OCI-LY1 (cell line): ENCODE measurements around the gene CTTNBP2.

Experiments
- EZH2 ChIP-seq: fragments of 200-600 bp; sonication (generic), shearing (Covaris generic); IDR thresholded peaks from 2 replicates; pipeline ENCODE4 v1.8.0; 2017; ENCODE audit warnings: borderline replicate concordance, mixed run types, mild to moderate bottlenecking, antibody characterized with exemption, low read length, moderate library complexity, mixed read lengths
- TF ChIP-seq, protein P1 (sequence below): fragments of 200-600 bp; sonication (generic), shearing (Covaris generic); IDR thresholded peaks from 2 replicates; pipeline ENCODE4 v1.5.1; 2017; ENCODE audit warnings: mild to moderate bottlenecking, antibody characterized with exemption, low read length, moderate library complexity, mixed read lengths

DNA sequence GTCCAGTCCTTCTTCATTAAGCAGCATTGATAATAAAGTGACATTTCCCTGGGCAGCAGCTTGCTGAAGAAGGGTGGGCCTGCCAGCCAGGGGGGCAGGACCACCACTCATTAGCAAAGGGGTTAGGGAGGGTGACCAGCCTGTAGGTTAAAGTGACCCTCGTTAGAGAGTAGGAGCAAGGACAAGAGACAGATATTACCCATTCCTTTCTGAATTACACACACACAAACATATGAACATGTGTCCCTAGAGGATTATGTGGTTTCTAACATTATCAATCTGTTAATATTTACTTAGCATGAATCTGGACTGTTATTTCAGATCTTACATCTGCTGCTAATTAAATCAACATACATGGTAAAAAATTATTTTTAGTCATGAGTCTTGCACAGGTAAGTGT is 88.9 kb downstream of the CTTNBP2 start:
- TF ChIP-seq, protein P1, sequence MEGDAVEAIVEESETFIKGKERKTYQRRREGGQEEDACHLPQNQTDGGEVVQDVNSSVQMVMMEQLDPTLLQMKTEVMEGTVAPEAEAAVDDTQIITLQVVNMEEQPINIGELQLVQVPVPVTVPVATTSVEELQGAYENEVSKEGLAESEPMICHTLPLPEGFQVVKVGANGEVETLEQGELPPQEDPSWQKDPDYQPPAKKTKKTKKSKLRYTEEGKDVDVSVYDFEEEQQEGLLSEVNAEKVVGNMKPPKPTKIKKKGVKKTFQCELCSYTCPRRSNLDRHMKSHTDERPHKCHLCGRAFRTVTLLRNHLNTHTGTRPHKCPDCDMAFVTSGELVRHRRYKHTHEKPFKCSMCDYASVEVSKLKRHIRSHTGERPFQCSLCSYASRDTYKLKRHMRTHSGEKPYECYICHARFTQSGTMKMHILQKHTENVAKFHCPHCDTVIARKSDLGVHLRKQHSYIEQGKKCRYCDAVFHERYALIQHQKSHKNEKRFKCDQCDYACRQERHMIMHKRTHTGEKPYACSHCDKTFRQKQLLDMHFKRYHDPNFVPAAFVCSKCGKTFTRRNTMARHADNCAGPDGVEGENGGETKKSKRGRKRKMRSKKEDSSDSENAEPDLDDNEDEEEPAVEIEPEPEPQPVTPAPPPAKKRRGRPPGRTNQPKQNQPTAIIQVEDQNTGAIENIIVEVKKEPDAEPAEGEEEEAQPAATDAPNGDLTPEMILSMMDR: no peak
- TF ChIP-seq EZH2: no peak
